Measurements from ENCODE around the gene MBL2. TPM values are rescaled to one million over a fixed set of nuclear protein-coding genes. Genes with fewer than 3 reads are reported as not detected.

Gene MBL2
- total and polyA plus RNA-seq, 2 of the 8 experiments (the other 6 are each of a cell fraction or from before 2014, with no cell fraction given), result not detected

GRCh38 chr10:52810761-52811160, 38.2 kb upstream of the MBL2 start:
- Histone ChIP-seq H3K18ac (ENCODE audit: extremely low read depth, low read length) (no peak overlapping the region), H3K4me1 (replicated peaks in 1 of 4; ENCODE audit: control insufficient read depth in 3 of 4, insufficient read depth in 4 of 4, low read length in 3 of 4) (0 out of 7 replicates have a peak, but pooled peaks cover 0 to 3% (median 0%) of the 10 kb centered on the region in 4 experiments), H3K4me3 (ENCODE audit: extremely low read depth in 1 of 4, insufficient read depth in 2 of 4, low read depth in 3 of 4, low read length in 4 of 4) (no peak overlapping the region), H3K4ac (replicated peaks; ENCODE audit: insufficient read length, low read depth, low read length) (no peak overlapping the region), H2BK120ac (replicated peaks; ENCODE audit: low read depth, low read length) (no peak overlapping the region), H3K14ac (ENCODE audit: insufficient read length) (no peak overlapping the region), H3K27me3 (replicated peaks in 1 of 4; ENCODE audit: control insufficient read depth in 3 of 4, extremely low read depth in 1 of 4, insufficient read depth in 3 of 4, low read length in 3 of 4) (no peaks in the 10 kb centered on the region), H3K23me2 (ENCODE audit: low read depth, low read length) (no peaks in the 10 kb centered on the region), H2AFZ (ENCODE audit: low read length) (no peak overlapping the region), H3K27ac (ENCODE audit: low read depth, low read length) (no peak overlapping the region), H2BK12ac (ENCODE audit: low read depth, low read length) (no peak overlapping the region), H2BK5ac (ENCODE audit: low read depth, low read length) (no peak overlapping the region), H3K79me1 (ENCODE audit: low read depth, low read length) (no peaks in the 10 kb centered on the region), H3K4me2 (ENCODE audit: insufficient read depth in 1 of 2, low read depth in 2 of 2, low read length in 2 of 2) (no peak overlapping the region), H4K20me1 (replicated peaks in 1 of 2; ENCODE audit: control insufficient read depth in 1 of 2, insufficient read depth in 2 of 2, low read length in 2 of 2) (no peaks in the 10 kb centered on the region), H3K36me3 (ENCODE audit: control insufficient read depth in 2 of 4, insufficient read depth in 4 of 4, low read length in 3 of 4) (no peaks in the 10 kb centered on the region), H4K5ac (ENCODE audit: insufficient read length, low read depth, low read length) (no peak overlapping the region), H2BK15ac (ENCODE audit: low read length) (no peak overlapping the region), H2BK20ac (ENCODE audit: low read length) (no peak overlapping the region), H4K8ac (ENCODE audit: extremely low read depth, insufficient read depth, low read length) (no peak overlapping the region), H2AK5ac (ENCODE audit: low read depth, low read length) (no peak overlapping the region), H3K79me2 (ENCODE audit: control insufficient read depth in 1 of 2, insufficient read depth in 2 of 2, low read length in 2 of 2) (no peaks in the 10 kb centered on the region), H3K23ac (ENCODE audit: insufficient read length) (no peak overlapping the region), H3K9ac (replicated peaks in 1 of 4; ENCODE audit: extremely low read depth in 1 of 4, low read depth in 3 of 4, low read length in 3 of 4) (no peak overlapping the region), H3K9me3 (ENCODE audit: insufficient read depth in 2 of 2, low read depth in 1 of 2, low read length in 1 of 2) (no peaks in the 10 kb centered on the region), H4K91ac (replicated peaks; ENCODE audit: insufficient read length, low read length) (no peak overlapping the region), H3K56ac (replicated peaks; ENCODE audit: insufficient read length, low read depth, low read length) (no peak overlapping the region)
- 94% methylated on average over 2 of the region's 2 CpGs; no CpG with 5 or more reads in 1 of the 2 experiments for WGBS, 2 experiments (ENCODE audit: extremely low coverage in 1 of 2, insufficient coverage in 1 of 2, insufficient read length in 1 of 2, insufficient replicate concordance in 2 of 2, low coverage in 1 of 2, low lambda C conversion rate in 2 of 2, missing lambda C conversion rate in 1 of 2)
- no peak for FAIRE-seq
- ChIA-PET POLR2A (ENCODE audit: partially characterized antibody) (no interaction called here), CTCF (ENCODE audit: partially characterized antibody) (interaction anchor here (0.9 to 1.2 kb wide), 2 partner anchors 31 to 503 kb away, joined by 3 to 4 read pairs; no protein-coding TSS in a partner anchor)
- DNase-seq (ENCODE audit: low read depth in 1 of 2, low spot score in 2 of 2), result no peak
- TF ChIP-seq, protein P1, sequence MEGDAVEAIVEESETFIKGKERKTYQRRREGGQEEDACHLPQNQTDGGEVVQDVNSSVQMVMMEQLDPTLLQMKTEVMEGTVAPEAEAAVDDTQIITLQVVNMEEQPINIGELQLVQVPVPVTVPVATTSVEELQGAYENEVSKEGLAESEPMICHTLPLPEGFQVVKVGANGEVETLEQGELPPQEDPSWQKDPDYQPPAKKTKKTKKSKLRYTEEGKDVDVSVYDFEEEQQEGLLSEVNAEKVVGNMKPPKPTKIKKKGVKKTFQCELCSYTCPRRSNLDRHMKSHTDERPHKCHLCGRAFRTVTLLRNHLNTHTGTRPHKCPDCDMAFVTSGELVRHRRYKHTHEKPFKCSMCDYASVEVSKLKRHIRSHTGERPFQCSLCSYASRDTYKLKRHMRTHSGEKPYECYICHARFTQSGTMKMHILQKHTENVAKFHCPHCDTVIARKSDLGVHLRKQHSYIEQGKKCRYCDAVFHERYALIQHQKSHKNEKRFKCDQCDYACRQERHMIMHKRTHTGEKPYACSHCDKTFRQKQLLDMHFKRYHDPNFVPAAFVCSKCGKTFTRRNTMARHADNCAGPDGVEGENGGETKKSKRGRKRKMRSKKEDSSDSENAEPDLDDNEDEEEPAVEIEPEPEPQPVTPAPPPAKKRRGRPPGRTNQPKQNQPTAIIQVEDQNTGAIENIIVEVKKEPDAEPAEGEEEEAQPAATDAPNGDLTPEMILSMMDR (IDR thresholded peaks at IDR 0.05; ENCODE audit: control extremely low read depth in 1 of 3, insufficient read depth in 1 of 3, low read depth in 1 of 3, low read length in 3 of 3), result no peak
- TF ChIP-seq ATF3 (IDR thresholded peaks at IDR 0.05; ENCODE audit: insufficient read depth, low read depth, low read length) (no peak), PHF8 (conservative IDR thresholded peaks at IDR 0.05; ENCODE audit: low read depth, low read length) (no peak), RBBP5 (IDR thresholded peaks at IDR 0.05; ENCODE audit: borderline replicate concordance, low read depth, low read length) (no peak), SIN3A (conservative IDR thresholded peaks at IDR 0.05 in 1 of 2, IDR thresholded peaks at IDR 0.05 in 1 of 2; ENCODE audit: low read depth in 1 of 2, low read length in 2 of 2) (no peak), E2F6 (IDR thresholded peaks at IDR 0.05) (no peak), HDAC2 (IDR thresholded peaks at IDR 0.05; ENCODE audit: borderline replicate concordance in 1 of 2, low read depth in 2 of 2, low read length in 2 of 2) (no peak), RFX5 (IDR thresholded peaks at IDR 0.05; ENCODE audit: borderline replicate concordance, low read depth, low read length) (no peak)
